ENCODE measurements around the gene HS6ST3.

- TF ChIP-seq EP300 (IDR thresholded peaks at IDR 0.05) (no peak), CTCF (IDR thresholded peaks at IDR 0.05) (no peak)
Observed at GRCh38 chr13:96294930-96295881, 205.3 kb downstream of the HS6ST3 start.

All from sigmoid colon (tissue), 4 donors.